ENCODE data around the gene MLN.

- TF ChIP-seq, protein P1, sequence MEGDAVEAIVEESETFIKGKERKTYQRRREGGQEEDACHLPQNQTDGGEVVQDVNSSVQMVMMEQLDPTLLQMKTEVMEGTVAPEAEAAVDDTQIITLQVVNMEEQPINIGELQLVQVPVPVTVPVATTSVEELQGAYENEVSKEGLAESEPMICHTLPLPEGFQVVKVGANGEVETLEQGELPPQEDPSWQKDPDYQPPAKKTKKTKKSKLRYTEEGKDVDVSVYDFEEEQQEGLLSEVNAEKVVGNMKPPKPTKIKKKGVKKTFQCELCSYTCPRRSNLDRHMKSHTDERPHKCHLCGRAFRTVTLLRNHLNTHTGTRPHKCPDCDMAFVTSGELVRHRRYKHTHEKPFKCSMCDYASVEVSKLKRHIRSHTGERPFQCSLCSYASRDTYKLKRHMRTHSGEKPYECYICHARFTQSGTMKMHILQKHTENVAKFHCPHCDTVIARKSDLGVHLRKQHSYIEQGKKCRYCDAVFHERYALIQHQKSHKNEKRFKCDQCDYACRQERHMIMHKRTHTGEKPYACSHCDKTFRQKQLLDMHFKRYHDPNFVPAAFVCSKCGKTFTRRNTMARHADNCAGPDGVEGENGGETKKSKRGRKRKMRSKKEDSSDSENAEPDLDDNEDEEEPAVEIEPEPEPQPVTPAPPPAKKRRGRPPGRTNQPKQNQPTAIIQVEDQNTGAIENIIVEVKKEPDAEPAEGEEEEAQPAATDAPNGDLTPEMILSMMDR (IDR thresholded peaks at IDR 0.05; ENCODE audit: poor library complexity), result no peak
- no peak for TF ChIP-seq EZH2phosphoT487 (IDR thresholded peaks at IDR 0.05; ENCODE audit: low read depth, severe bottlenecking, unreplicated experiment)
Observed at GRCh38 chr6:33850296-33850695, 46.5 kb upstream of the MLN start.
